Measurements from ENCODE around the gene CUZD1. TPM values are rescaled to one million over a fixed set of nuclear protein-coding genes. Genes with fewer than 3 reads are reported as not detected.

Gene CUZD1
- total and polyA plus RNA-seq, 2 of the 4 experiments (the other 2 are of a cell fraction): 0.36 to 0.67 TPM

GRCh38 chr10:122853665-122854313, 8.1 kb upstream of the CUZD1 start:
- in situ Hi-C loops (cut with MboI; ENCODE audit: low sequenced_read_pairs) (loop anchor here (25.0 kb wide), 2 partner anchors 309 to 691 kb away; partner anchors contain the start of gene BUB3), dilution Hi-C loops (cut with HindIII; ENCODE audit: low sequenced_read_pairs, unreplicated experiment) (no loop called here), intact Hi-C loops (cut with micrococcal nuclease) (loop anchor here (5.0 to 10.0 kb wide), 2 partner anchors 99 to 301 kb away; partner anchors contain the start of genes BUB3 and C10orf88)
- peak; percentile 57 for ATAC-seq (ENCODE audit: low read depth)
- H2AK9ac ChIP-seq (replicated peaks; ENCODE audit: low read depth, low read length, poor library complexity): peak overlapping the region; percentile 85
- no peak overlapping the region for H3K9ac ChIP-seq (ENCODE audit: low read depth, low read length)
- BruUV-seq (replicated peaks): no TSS peak
- H3K36me3 ChIP-seq (ENCODE audit: control insufficient read depth, insufficient read depth, low read length): no peaks in the 10 kb centered on the region
- H3K9me3 ChIP-seq (ENCODE audit: control insufficient read depth, insufficient read depth, low read length): no peaks in the 10 kb centered on the region
- no peak overlapping the region for H3K4me3 ChIP-seq (ENCODE audit: insufficient read depth, low read depth, low read length)
- H2BK5ac ChIP-seq (ENCODE audit: low read depth, low read length, poor library complexity, severe bottlenecking): peak overlapping the region; percentile 89
- H3K56ac ChIP-seq (ENCODE audit: extremely low read depth, insufficient read depth, low read length): peak overlapping the region; percentile 44; the same call in 1 of the 2 replicates
- no peak for TF ChIP-seq USF2 (IDR thresholded peaks at IDR 0.05; ENCODE audit: low read depth, low read length)
- TF ChIP-seq MAFK (IDR thresholded peaks at IDR 0.05; ENCODE audit: low read depth, low read length): peak; percentile 84
- peak; percentile 29; the same call in 1 of the 2 replicates for TF ChIP-seq NFE2L2 (IDR thresholded peaks at IDR 0.05; ENCODE audit: low read depth, low read length)
- TF ChIP-seq CTCF (conservative IDR thresholded peaks at IDR 0.05; ENCODE audit: low read depth, low read length): no peak
- TF ChIP-seq RAD21 (IDR thresholded peaks at IDR 0.05; ENCODE audit: low read length): no peak
- peak overlapping the region; percentile 69; the same call in 1 of the 2 replicates for H3K27ac ChIP-seq (ENCODE audit: insufficient read depth, low read length)
- POLR2A ChIA-PET (ENCODE audit: unreplicated experiment): interaction anchor here (0.8 kb wide), 1 partner anchor 11 kb away, joined by 3 read pairs; no protein-coding TSS in a partner anchor
- H2AFZ ChIP-seq (replicated peaks; ENCODE audit: low read length, poor library complexity): no peak overlapping the region
- H3K79me1 ChIP-seq (ENCODE audit: low read depth in 1 of 2, low read length in 2 of 2): peaks cover 12 to 46% of the 10 kb centered on the region in 2 experiments
- H4K8ac ChIP-seq (ENCODE audit: low read depth in 2 of 2, low read length in 2 of 2): peak overlapping the region; percentile 52 to 70
- peak overlapping the region; percentile 94 for H2BK20ac ChIP-seq (ENCODE audit: low read depth, low read length)
- H2BK15ac ChIP-seq (ENCODE audit: low read depth, low read length): peak overlapping the region; percentile 91; the same call in 2 of the 3 replicates
- peak overlapping the region; percentile 74 for H3K14ac ChIP-seq (replicated peaks; ENCODE audit: low read depth, low read length)
- H3K4ac ChIP-seq (ENCODE audit: low read depth, low read length): peak overlapping the region; percentile 88
- CTCF ChIA-PET: interaction anchor here (0.6 kb wide), 1 partner anchor 470 kb away, joined by 3 read pairs; no protein-coding TSS in a partner anchor
- no CpG with 5 or more reads among the region's 1 CpG for WGBS, 2 experiments (ENCODE audit: extremely low coverage in 2 of 2, insufficient read length in 1 of 2)
- H2BK120ac ChIP-seq (ENCODE audit: low read depth, low read length): peak overlapping the region; percentile 87
- H4K91ac ChIP-seq (ENCODE audit: insufficient read depth, low read depth, low read length): peak overlapping the region; percentile 77
- H4K20me1 ChIP-seq (ENCODE audit: insufficient read depth, low read length): no peaks in the 10 kb centered on the region
- H3K18ac ChIP-seq (ENCODE audit: low read depth, low read length): peak overlapping the region; percentile 81; the same call in 1 of the 2 replicates
- H3K4me1 ChIP-seq (ENCODE audit: control insufficient read depth, insufficient read depth, low read length): peaks cover 33% of the 10 kb centered on the region
- H2AK5ac ChIP-seq (ENCODE audit: low read depth, low read length): peak overlapping the region; percentile 86
- H4K5ac ChIP-seq (ENCODE audit: low read depth, low read length): peak overlapping the region; percentile 65; the same call in 1 of the 2 replicates
- H3K27me3 ChIP-seq (ENCODE audit: control insufficient read depth, insufficient read depth, low read length): no peaks in the 10 kb centered on the region
- DNase-seq: peak; percentile 63
- H3K23ac ChIP-seq (ENCODE audit: low read depth, low read length): peak overlapping the region; percentile 69
- peaks cover 24% of the 10 kb centered on the region for H3K9me1 ChIP-seq (ENCODE audit: insufficient read depth, low read length)
- peak overlapping the region; percentile 78 for H3K4me2 ChIP-seq (ENCODE audit: low read depth, low read length)
